ENCODE measurements around the gene PKMYT1.
"Not testable (repeated sequence)": the region's sequence is repeated elsewhere in the genome, so short reads cannot be mapped to it uniquely, and the experiment has no call there.

PKMYT1 gene

GRCh38 chr16:2954656-2955381, 25.4 kb downstream of the PKMYT1 start:
- Mint-ChIP-seq H3K36me3 (ENCODE audit: insufficient read depth) (no peaks in the 10 kb centered on the region), H3K9me3 (no peaks in the 10 kb centered on the region), H3K4me1 (no peaks in the 10 kb centered on the region), H3K27me3 (peaks cover 43% of the 10 kb centered on the region), H3K27ac (ENCODE audit: low read depth) (no peak overlapping the region), H3K4me3 (no peak overlapping the region)
- no peak for DNase-seq (ENCODE audit: low spot score in 2 of 2)
- ATAC-seq (replicated peaks; ENCODE audit: extremely low read depth, poor library complexity, severe bottlenecking) = no peak

- Mint-ChIP-seq H3K36me3 (ENCODE audit: insufficient read depth) (no peaks in the 10 kb centered on the region), H3K9me3 (no peaks in the 10 kb centered on the region), H3K4me3 (no peak overlapping the region), H3K27me3 (peaks cover 35% of the 10 kb centered on the region), H3K27ac (ENCODE audit: low read depth) (no peak overlapping the region), H3K4me1 (no peaks in the 10 kb centered on the region)
- ATAC-seq (replicated peaks; ENCODE audit: extremely low read depth, poor library complexity, severe bottlenecking) (no peak), DNase-seq (ENCODE audit: low spot score in 2 of 2) (no peak)
Observed at GRCh38 chr16:2953706-2954627, 26.3 kb downstream of the PKMYT1 start.

GRCh38 chr16:2952679-2953078, 27.6 kb downstream of the PKMYT1 start:
- H3K36me3 Mint-ChIP-seq (ENCODE audit: insufficient read depth) = no peaks in the 10 kb centered on the region
- no peak overlapping the region for H3K27ac Mint-ChIP-seq (ENCODE audit: low read depth)
- DNase-seq (ENCODE audit: low spot score in 2 of 2) = no peak
- H3K4me3 Mint-ChIP-seq = no peak overlapping the region
- H3K27me3 Mint-ChIP-seq = peaks cover 31% of the 10 kb centered on the region
- H3K9me3 Mint-ChIP-seq = no peaks in the 10 kb centered on the region
- H3K4me1 Mint-ChIP-seq = no peaks in the 10 kb centered on the region
- ATAC-seq (replicated peaks; ENCODE audit: extremely low read depth, poor library complexity, severe bottlenecking) = no peak

- Mint-ChIP-seq H3K4me3 (no peak overlapping the region), H3K27me3 (peaks cover 15% of the 10 kb centered on the region), H3K4me1 (no peaks in the 10 kb centered on the region), H3K36me3 (ENCODE audit: insufficient read depth) (peaks cover 1% of the 10 kb centered on the region), H3K27ac (ENCODE audit: low read depth) (no peak overlapping the region), H3K9me3 (no peaks in the 10 kb centered on the region)
- ATAC-seq (replicated peaks; ENCODE audit: extremely low read depth, poor library complexity, severe bottlenecking) (no peak), DNase-seq (ENCODE audit: low spot score in 2 of 2) (no peak)
Observed at GRCh38 chr16:2950773-2951172, 29.5 kb downstream of the PKMYT1 start.

GRCh38 chr16:2950353-2950724, 29.9 kb downstream of the PKMYT1 start:
- ATAC-seq (replicated peaks; ENCODE audit: extremely low read depth, poor library complexity, severe bottlenecking) (no peak), DNase-seq (ENCODE audit: low spot score in 2 of 2) (no peak)
- no peak overlapping the region for H3K27ac Mint-ChIP-seq (ENCODE audit: low read depth)
- peaks cover 1% of the 10 kb centered on the region for H3K36me3 Mint-ChIP-seq (ENCODE audit: insufficient read depth)
- H3K27me3 Mint-ChIP-seq = peaks cover 15% of the 10 kb centered on the region
- no peaks in the 10 kb centered on the region for H3K4me1 Mint-ChIP-seq
- H3K4me3 Mint-ChIP-seq = no peak overlapping the region
- H3K9me3 Mint-ChIP-seq = no peaks in the 10 kb centered on the region

GRCh38 chr16:2949705-2950352, 30.4 kb downstream of the PKMYT1 start:
- H3K27me3 Mint-ChIP-seq = peaks cover 15% of the 10 kb centered on the region
- H3K4me3 Mint-ChIP-seq = no peak overlapping the region
- H3K9me3 Mint-ChIP-seq = no peaks in the 10 kb centered on the region
- DNase-seq (ENCODE audit: low spot score in 2 of 2) (no peak), ATAC-seq (replicated peaks; ENCODE audit: extremely low read depth, poor library complexity, severe bottlenecking) (no peak)
- H3K36me3 Mint-ChIP-seq (ENCODE audit: insufficient read depth) = peaks cover 1% of the 10 kb centered on the region
- no peak overlapping the region for H3K27ac Mint-ChIP-seq (ENCODE audit: low read depth)
- H3K4me1 Mint-ChIP-seq = no peaks in the 10 kb centered on the region

GRCh38 chr16:2948807-2949704, 31.2 kb downstream of the PKMYT1 start:
- H3K27ac Mint-ChIP-seq (ENCODE audit: low read depth) = no peak overlapping the region
- H3K36me3 Mint-ChIP-seq (ENCODE audit: insufficient read depth) = peaks cover 1% of the 10 kb centered on the region
- peaks cover 10% of the 10 kb centered on the region for H3K27me3 Mint-ChIP-seq
- ATAC-seq (replicated peaks; ENCODE audit: extremely low read depth, poor library complexity, severe bottlenecking) = no peak
- H3K4me3 Mint-ChIP-seq = no peak overlapping the region
- DNase-seq (ENCODE audit: low spot score in 2 of 2) = no peak
- H3K4me1 Mint-ChIP-seq = no peaks in the 10 kb centered on the region
- H3K9me3 Mint-ChIP-seq = no peaks in the 10 kb centered on the region

- DNase-seq (ENCODE audit: low spot score in 2 of 2) = no peak
- H3K27me3 Mint-ChIP-seq = no peaks in the 10 kb centered on the region
- no peak overlapping the region for H3K27ac Mint-ChIP-seq (ENCODE audit: low read depth)
- no peaks in the 10 kb centered on the region for H3K4me1 Mint-ChIP-seq
- H3K4me3 Mint-ChIP-seq = no peak overlapping the region
- no peaks in the 10 kb centered on the region for H3K9me3 Mint-ChIP-seq
- peaks cover 10% of the 10 kb centered on the region for H3K36me3 Mint-ChIP-seq (ENCODE audit: insufficient read depth)
- no peak for ATAC-seq (replicated peaks; ENCODE audit: extremely low read depth, poor library complexity, severe bottlenecking)
Observed at GRCh38 chr16:2946649-2947048, 33.6 kb downstream of the PKMYT1 start.

- peaks cover 30% of the 10 kb centered on the region for H3K36me3 Mint-ChIP-seq (ENCODE audit: insufficient read depth)
- not testable (repeated sequence) for ATAC-seq (replicated peaks; ENCODE audit: extremely low read depth, poor library complexity, severe bottlenecking); H3K4me3 Mint-ChIP-seq
Observed at GRCh38 chr16:2943716-2944115, 36.5 kb downstream of the PKMYT1 start.

GRCh38 chr16:2942045-2942444, 38.2 kb downstream of the PKMYT1 start:
- peaks cover 38% of the 10 kb centered on the region for H3K36me3 Mint-ChIP-seq (ENCODE audit: insufficient read depth)
- no peak overlapping the region for H3K27ac Mint-ChIP-seq (ENCODE audit: low read depth)
- no peaks in the 10 kb centered on the region for H3K27me3 Mint-ChIP-seq

More at GRCh38 chr16:2943716-2944115, 36.5 kb downstream of the PKMYT1 start:
- H3K27ac Mint-ChIP-seq (ENCODE audit: low read depth); DNase-seq (ENCODE audit: low spot score in 2 of 2); H3K4me1 Mint-ChIP-seq; H3K27me3 Mint-ChIP-seq; H3K9me3 Mint-ChIP-seq: not testable (repeated sequence)

GRCh38 chr16:2939968-2940367, 40.3 kb downstream of the PKMYT1 start:
- Mint-ChIP-seq H3K36me3 (ENCODE audit: insufficient read depth) (peaks cover 46% of the 10 kb centered on the region), H3K4me1 (no peaks in the 10 kb centered on the region), H3K9me3 (no peaks in the 10 kb centered on the region), H3K4me3 (no peak overlapping the region), H3K27me3 (no peaks in the 10 kb centered on the region), H3K27ac (ENCODE audit: low read depth) (no peak overlapping the region)
- no peak for DNase-seq (ENCODE audit: low spot score in 2 of 2)
- ATAC-seq (replicated peaks; ENCODE audit: extremely low read depth, poor library complexity, severe bottlenecking) = no peak

More at GRCh38 chr16:2942045-2942444, 38.2 kb downstream of the PKMYT1 start:
- no peak for ATAC-seq (replicated peaks; ENCODE audit: extremely low read depth, poor library complexity, severe bottlenecking)
- no peak for DNase-seq (ENCODE audit: low spot score in 2 of 2)
- Mint-ChIP-seq H3K4me1 (no peaks in the 10 kb centered on the region), H3K9me3 (no peaks in the 10 kb centered on the region), H3K4me3 (no peak overlapping the region)

- no peak overlapping the region for H3K4me3 Mint-ChIP-seq
- peaks cover 51% of the 10 kb centered on the region for H3K36me3 Mint-ChIP-seq (ENCODE audit: insufficient read depth)
- H3K9me3 Mint-ChIP-seq = no peaks in the 10 kb centered on the region
- DNase-seq (ENCODE audit: low spot score in 2 of 2) = no peak
- no peaks in the 10 kb centered on the region for H3K4me1 Mint-ChIP-seq
- no peak overlapping the region for H3K27ac Mint-ChIP-seq (ENCODE audit: low read depth)
- no peaks in the 10 kb centered on the region for H3K27me3 Mint-ChIP-seq
- no peak for ATAC-seq (replicated peaks; ENCODE audit: extremely low read depth, poor library complexity, severe bottlenecking)
Observed at GRCh38 chr16:2938206-2938605, 42.0 kb downstream of the PKMYT1 start.
